Heart left ventricle (tissue), 16 donors: Measurements from ENCODE around the gene ARFRP1. TPM values are rescaled to one million over a fixed set of nuclear protein-coding genes. Genes with fewer than 3 reads are reported as not detected.

ENCODE experiments used
- ATAC-seq, 4 donors: fragments of 200-7000 bp; cut with Tn5 transposase; one replicate each; pipeline ENCODE4 v1.9.1; 2020 to 2022; ENCODE audit warnings: moderate library complexity in 4 of 4, mild to moderate bottlenecking in 3 of 4, moderate number of reproducible peaks in 1 of 4
- DNase-seq, 5 donors: peaks; one replicate each; pipeline ENCODE4 v3.0.0-alpha.2; 2020
- H3K27ac ChIP-seq, 12 donors: fragments of 200-600 bp; sonication (generic) in 4 of 12; one replicate each; pipeline versions ENCODE4 v1.5.0 to v1.8.0; 2016 to 2022; ENCODE audit warnings: mild to moderate bottlenecking in 2 of 12
- H3K27me3 ChIP-seq, 9 donors: fragments of 200-600 bp; sonication (generic) in 2 of 9; one replicate each; pipeline versions ENCODE4 v1.5.1 to v1.8.0; 2016 to 2022; ENCODE audit warnings: mild to moderate bottlenecking in 3 of 9
- H3K36me3 ChIP-seq, 9 donors: fragments of 200-600 bp; sonication (generic) in 2 of 9; one replicate each; pipeline versions ENCODE4 v1.5.0 to v1.8.0; 2018 to 2022; ENCODE audit warnings: mild to moderate bottlenecking in 2 of 9
- H3K4me1 ChIP-seq, 12 donors: fragments of 200-600 bp; sonication (generic) in 4 of 12; one replicate each; pipeline versions ENCODE4 v1.5.0 to v1.8.0; 2016 to 2022; ENCODE audit warnings: mild to moderate bottlenecking in 3 of 12
- H3K4me3 ChIP-seq, 12 donors: fragments of 200-600 bp; sonication (generic) in 4 of 12; one replicate each; pipeline versions ENCODE4 v1.5.0 to v1.8.0; 2017 to 2022; ENCODE audit warnings: mild to moderate bottlenecking in 9 of 12, moderate library complexity in 4 of 12
- H3K9me3 ChIP-seq, 12 donors: fragments of 200-600 bp; sonication (generic) in 4 of 12; one replicate each; pipeline versions ENCODE4 v1.5.0 to v1.8.0; 2016 to 2022; ENCODE audit warnings: mild to moderate bottlenecking in 1 of 12
- POLR2A ChIP-seq, 2 donors: fragments of 450-650 bp; IDR thresholded peaks; one replicate each; pipeline ENCODE4 v1.6.1; 2017; ENCODE audit warnings: antibody characterized with exemption in 2 of 2, mild to moderate bottlenecking in 2 of 2, moderate library complexity in 2 of 2
- WGBS, 4 donors: extraction: QIAGEN DNeasy Blood & Tissue Kit in 2 of 4; methylation state at CpG; one replicate each; pipeline versions ENCODE4 v1.1.5 to v1.1.7; 2013 to 2018; 5-methylcytosine and 5-hydroxymethylcytosine counted together
- intact Hi-C, 10 donors: fragments of 100-400 bp; cut with DNase I; formaldehyde crosslinking; loops; one replicate each; pipeline versions ENCODE4 v1.11.1 to v1.14.2; 2022
- polyA plus RNA-seq, 2 donors: library from polyadenylated mRNA; stranded (reverse); fragments of 200-250 nt; gene quantifications; one replicate each; pipeline ENCODE4 v1.2.3, GENCODE V29; 2013
- total RNA-seq, 9 donors: library from RNA; depleted of rRNA in 2 of 9; stranded (reverse); fragments of >200 nt in 2 of 9; fragmentation: NEBNext Ultra II Directional in 3 of 9; extraction: Animal tissue kit (Norgen Biotek cat#: 25700) in 3 of 9; gene quantifications; one replicate each; pipeline versions ENCODE4 v1.1.0 to v1.2.4, GENCODE V29; 2016 to 2023
- TF ChIP-seq, protein P1 (sequence below), 12 donors: fragments of 200-600 bp; sonication (generic) in 4 of 12; IDR thresholded peaks; one replicate each; pipeline versions ENCODE4 v1.5.0 to v1.8.0; 2018 to 2022; ENCODE audit warnings: antibody characterized with exemption in 12 of 12, mild to moderate bottlenecking in 5 of 12
- donor health status: ischemic (EF 13 %, LVEDD 7.1; RV severe dilation, severe dysfunction).
- donor health status: healthy with polysubstance abuse.
- donor health status: DM: no; HTN: yes; CAD: no.
- donor health status: DM: no; HTN: no; CAD: no.
- donor health status: ischemic (EF 25% LVEDD 6.9; RV normal size, moderate dysfunction).
- donor health status: ischemic (EF 25% LVEDD 5.7; RV mildly dilated, moderate dysfunction).
- donor health status: healthy.
- donor health status: DM: yes; HTN: yes; CAD: no.
- donor health status: ischemic (EF 35%, LVEDD 5.7; RV mildly dilated, moderate dysfunction).
- donor health status: nonischemic (EF 11% LVEDD 7.7; RV severe dilation, severe dysfunction).
- donor health status: DM: yes; HTN: yes; CAD: no.
- donor health status: PGD.
- donor health status: ischemic (EF 29% LVEDD 5.4; RV normal size, mild dysfunction).
- donor health status: nonischemic (EF 23%, LVEDD 6.1; RV moderate dilation, normal function).

The ARFRP1 gene
- total and polyA plus RNA-seq, 11 donors: 27.3 to 47.8 (median 35.9) TPM

GRCh38 chr20:63686492-63687321, 21.1 kb downstream of the ARFRP1 start:
- ATAC-seq (peak; percentile 60 to 84 (median 68)), DNase-seq (peak; percentile 86 to 92 (median 87))
- intact Hi-C loops: loop anchor here in 1 of 10 donors (2.0 kb wide), 1 partner anchor 60 kb away; the partner anchor contains the start of gene GMEB2
- H3K4me1 ChIP-seq: peaks cover 19 to 83% (median 50%) of the 10 kb centered on the region in 12 donors
- TF ChIP-seq POLR2A (IDR thresholded peaks at IDR 0.05): peak in 1 of 2 donors; percentile 36
- TF ChIP-seq, protein P1, sequence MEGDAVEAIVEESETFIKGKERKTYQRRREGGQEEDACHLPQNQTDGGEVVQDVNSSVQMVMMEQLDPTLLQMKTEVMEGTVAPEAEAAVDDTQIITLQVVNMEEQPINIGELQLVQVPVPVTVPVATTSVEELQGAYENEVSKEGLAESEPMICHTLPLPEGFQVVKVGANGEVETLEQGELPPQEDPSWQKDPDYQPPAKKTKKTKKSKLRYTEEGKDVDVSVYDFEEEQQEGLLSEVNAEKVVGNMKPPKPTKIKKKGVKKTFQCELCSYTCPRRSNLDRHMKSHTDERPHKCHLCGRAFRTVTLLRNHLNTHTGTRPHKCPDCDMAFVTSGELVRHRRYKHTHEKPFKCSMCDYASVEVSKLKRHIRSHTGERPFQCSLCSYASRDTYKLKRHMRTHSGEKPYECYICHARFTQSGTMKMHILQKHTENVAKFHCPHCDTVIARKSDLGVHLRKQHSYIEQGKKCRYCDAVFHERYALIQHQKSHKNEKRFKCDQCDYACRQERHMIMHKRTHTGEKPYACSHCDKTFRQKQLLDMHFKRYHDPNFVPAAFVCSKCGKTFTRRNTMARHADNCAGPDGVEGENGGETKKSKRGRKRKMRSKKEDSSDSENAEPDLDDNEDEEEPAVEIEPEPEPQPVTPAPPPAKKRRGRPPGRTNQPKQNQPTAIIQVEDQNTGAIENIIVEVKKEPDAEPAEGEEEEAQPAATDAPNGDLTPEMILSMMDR (IDR thresholded peaks at IDR 0.05): no peak
- peaks cover 0 to 8% (median 0%) of the 10 kb centered on the region in 9 donors for H3K36me3 ChIP-seq
- no peaks in the 10 kb centered on the region for H3K27me3 ChIP-seq
- no peaks in the 10 kb centered on the region for H3K9me3 ChIP-seq
- peak overlapping the region; percentile 22 to 99 (median 88) for H3K27ac ChIP-seq
- 29 to 48% (median 35%) methylated on average over 17 to 45 of the region's 45 CpGs for WGBS, 4 donors
- H3K4me3 ChIP-seq: peak overlapping the region in 9 of 12 donors; percentile 5 to 39 (median 20)

- ATAC-seq: no peak
- H3K27ac ChIP-seq: peak overlapping the region; percentile 22 to 99 (median 88)
- no peak for TF ChIP-seq POLR2A (IDR thresholded peaks at IDR 0.05)
- TF ChIP-seq, protein P1 (IDR thresholded peaks at IDR 0.05): no peak
- DNase-seq: peak in 1 of 5 donors; percentile 41
- H3K4me1 ChIP-seq: peaks cover 19 to 83% (median 53%) of the 10 kb centered on the region in 12 donors
- peaks cover 0 to 8% (median 0%) of the 10 kb centered on the region in 9 donors for H3K36me3 ChIP-seq
- H3K27me3 ChIP-seq: no peaks in the 10 kb centered on the region
- 83 to 89% (median 86%) methylated on average over 7 to 24 of the region's 24 CpGs for WGBS, 4 donors
- no peaks in the 10 kb centered on the region for H3K9me3 ChIP-seq
- intact Hi-C loops: loop anchor here in 1 of 10 donors (2.0 kb wide), 1 partner anchor 59 kb away; the partner anchor contains the start of gene GMEB2
- H3K4me3 ChIP-seq: peak overlapping the region in 8 of 12 donors; percentile 5 to 39 (median 22)
Measured at GRCh38 chr20:63686094-63686491, 21.7 kb downstream of the ARFRP1 start.

- H3K4me3 ChIP-seq: no peak overlapping the region
Measured at GRCh38 chr20:63685269-63686026, 22.3 kb downstream of the ARFRP1 start.

More at GRCh38 chr20:63685269-63686026, 22.3 kb downstream of the ARFRP1 start:
- Histone ChIP-seq H3K27me3 (no peaks in the 10 kb centered on the region), H3K9me3 (no peaks in the 10 kb centered on the region), H3K27ac (peak overlapping the region; percentile 22 to 99 (median 88)), H3K4me1 (peaks cover 19 to 78% (median 53%) of the 10 kb centered on the region in 12 donors), H3K36me3 (peaks cover 0 to 8% (median 0%) of the 10 kb centered on the region in 9 donors)
- intact Hi-C loops: loop anchor here in 1 of 10 donors (2.0 kb wide), 1 partner anchor 59 kb away; the partner anchor contains the start of gene GMEB2
- ATAC-seq (no peak), DNase-seq (peak in 1 of 5 donors; percentile 25)
- WGBS, 4 donors: 87 to 96% (median 93%) methylated on average over 10 to 21 of the region's 21 CpGs
- TF ChIP-seq, protein P1 (IDR thresholded peaks at IDR 0.05): no peak
- TF ChIP-seq POLR2A (IDR thresholded peaks at IDR 0.05): no peak
